Suprapubic skin (tissue), 4 donors: Measurements from ENCODE around the gene UGT2A1.

Source experiments
- CTCF ChIP-seq, 2 donors: fragments of 200-600 bp in 1 of 2; fragments of 450-650 bp in 1 of 2; sonication (generic) in 1 of 2; IDR thresholded peaks; one replicate each; pipeline ENCODE4 v1.5.1; 2016 to 2019; ENCODE audit warnings: antibody characterized with exemption in 2 of 2, mild to moderate bottlenecking in 1 of 2, moderate library complexity in 1 of 2
- POLR2A ChIP-seq, 2 donors: fragments of 450-650 bp; IDR thresholded peaks; one replicate each; pipeline ENCODE4 v1.6.1; 2017; ENCODE audit warnings: antibody characterized with exemption in 2 of 2, mild to moderate bottlenecking in 2 of 2, moderate library complexity in 2 of 2
- POLR2AphosphoS5 ChIP-seq, 3 donors: sonication (generic); formaldehyde crosslinking; IDR thresholded peaks; one replicate each; pipeline ENCODE4 v1.6.1; 2017; ENCODE audit warnings: antibody characterized with exemption in 3 of 3

GRCh38 chr4:69549651-69550050, 103.4 kb downstream of the UGT2A1 start:
- TF ChIP-seq POLR2A (IDR thresholded peaks at IDR 0.05), result no peak
- TF ChIP-seq CTCF (IDR thresholded peaks at IDR 0.05), result no peak
- TF ChIP-seq POLR2AphosphoS5 (IDR thresholded peaks at IDR 0.05), result no peak
